GM18498 (cell line): ENCODE measurements around the gene SNX20.

Source experiments
- ATAC-seq: cut with Tn5 transposase; IDR thresholded peaks from one replicate; pipeline ENCODE4 v1.9.1; 2021; ENCODE audit warnings: mild to moderate bottlenecking, moderate library complexity; ENCODE audit not compliant: unreplicated experiment

The SNX20 gene

DNA sequence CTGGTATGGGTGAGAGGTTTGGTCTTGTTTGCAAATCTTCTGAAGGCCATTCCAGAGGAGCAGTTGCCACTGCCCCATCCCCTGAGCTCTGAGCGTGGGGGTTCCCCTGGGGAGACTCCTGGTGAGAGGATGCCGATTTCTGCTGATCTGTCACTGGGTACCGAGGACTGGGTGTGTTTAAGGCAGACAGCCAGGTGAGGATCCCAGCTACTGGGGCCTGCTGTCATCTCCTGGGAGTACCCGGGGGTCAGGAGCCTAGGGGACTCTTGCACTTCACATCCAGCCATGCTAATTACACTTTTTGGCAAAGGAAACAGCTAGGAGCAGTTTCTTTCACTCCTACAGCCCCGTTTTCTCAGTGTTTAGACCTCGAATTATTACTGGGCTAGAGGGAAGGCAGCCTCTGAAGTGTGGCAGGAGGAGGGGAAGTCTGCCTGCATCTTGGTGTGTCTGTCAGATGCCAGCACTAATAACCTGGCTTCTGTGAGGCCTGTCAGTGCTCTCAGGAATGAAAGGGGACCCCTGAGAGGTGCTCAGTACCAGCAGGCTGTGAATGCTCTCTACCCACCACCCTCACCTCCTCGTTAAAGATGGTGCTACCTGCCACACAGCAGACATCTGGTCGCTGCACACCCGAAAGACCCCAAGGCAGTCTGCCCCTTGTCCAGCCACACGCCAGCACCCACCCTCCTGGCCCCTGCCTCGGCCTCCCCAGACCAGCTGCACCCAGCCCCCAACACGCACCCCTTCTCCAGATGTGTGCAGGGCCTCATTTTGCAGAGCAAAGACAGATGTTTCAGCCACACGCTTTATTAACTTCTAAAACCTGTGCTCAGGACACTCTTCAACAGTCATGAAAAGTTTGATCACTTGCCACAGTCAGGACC, 43.2 kb downstream of the SNX20 start:
- no peak for ATAC-seq

DNA sequence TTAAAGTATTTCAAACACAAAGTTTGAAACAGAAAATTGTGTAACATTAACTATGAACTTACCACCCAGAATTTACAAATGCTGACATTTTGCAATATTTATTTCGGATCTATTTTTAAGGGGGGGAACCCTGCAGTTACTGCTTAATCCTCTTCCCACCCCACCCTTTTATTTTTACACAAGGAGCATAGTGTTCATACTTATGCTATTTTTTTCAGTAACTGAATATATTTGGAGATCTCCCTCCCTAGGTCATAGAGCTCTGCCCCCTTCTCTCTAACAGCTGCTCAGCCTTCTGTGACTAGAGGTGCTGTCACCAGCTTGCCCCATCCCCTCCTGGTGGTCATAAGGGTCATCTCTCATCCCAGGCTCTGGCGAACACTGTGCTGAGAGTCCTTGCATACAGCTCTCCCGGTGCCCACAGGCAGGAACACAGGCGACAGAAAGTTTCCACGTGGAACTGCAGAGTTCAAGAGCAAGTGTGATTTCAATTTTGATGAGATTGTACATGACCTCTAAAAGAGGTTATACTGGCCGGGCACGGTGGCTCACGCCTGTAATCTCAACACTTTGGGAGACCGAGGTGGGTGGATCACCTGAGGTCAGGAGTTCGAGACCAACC, 44.2 kb downstream of the SNX20 start:
- no peak for ATAC-seq

DNA sequence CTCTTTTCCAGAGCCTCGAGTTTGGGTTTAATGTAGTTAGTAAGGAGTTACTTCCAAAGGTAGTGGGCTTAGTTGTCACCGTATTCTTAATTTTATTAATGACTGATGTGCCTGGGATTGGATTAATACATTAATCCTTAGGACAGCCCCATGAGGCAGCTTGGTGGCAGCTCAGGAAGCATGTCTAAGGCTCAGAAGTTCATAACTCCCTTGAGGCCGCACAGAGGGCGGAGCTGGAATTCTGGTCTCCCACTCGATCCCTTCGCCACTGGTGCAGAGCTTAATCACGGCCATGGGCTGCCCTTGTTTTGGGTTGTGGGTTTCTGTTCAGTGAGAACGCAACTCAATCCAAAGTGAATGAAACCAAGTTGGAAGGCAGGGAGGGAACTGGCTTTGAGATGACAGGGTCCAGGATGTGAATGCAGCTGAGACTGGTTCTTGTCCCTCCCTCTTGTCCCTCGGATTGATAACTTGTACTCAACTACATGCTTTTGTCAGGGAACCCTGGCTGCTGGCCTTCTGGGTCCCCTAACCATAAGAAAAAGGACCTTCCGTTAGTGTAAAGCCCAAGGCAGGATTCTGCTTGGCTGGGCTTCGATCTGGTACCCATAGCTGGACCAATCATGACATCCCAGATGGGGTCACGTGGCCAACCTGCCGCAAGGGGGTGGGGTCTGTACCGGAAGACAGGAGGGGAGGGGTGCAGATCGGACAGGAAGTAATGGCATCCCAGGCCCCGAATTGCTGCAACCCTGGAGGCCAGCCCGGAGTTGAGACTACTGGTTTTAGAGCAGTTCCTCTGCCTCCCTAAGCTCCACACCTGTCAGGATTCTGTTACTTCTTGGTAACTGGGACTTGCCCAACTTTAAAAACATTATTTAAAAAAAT, 45.4 kb downstream of the SNX20 start:
- no peak for ATAC-seq

DNA sequence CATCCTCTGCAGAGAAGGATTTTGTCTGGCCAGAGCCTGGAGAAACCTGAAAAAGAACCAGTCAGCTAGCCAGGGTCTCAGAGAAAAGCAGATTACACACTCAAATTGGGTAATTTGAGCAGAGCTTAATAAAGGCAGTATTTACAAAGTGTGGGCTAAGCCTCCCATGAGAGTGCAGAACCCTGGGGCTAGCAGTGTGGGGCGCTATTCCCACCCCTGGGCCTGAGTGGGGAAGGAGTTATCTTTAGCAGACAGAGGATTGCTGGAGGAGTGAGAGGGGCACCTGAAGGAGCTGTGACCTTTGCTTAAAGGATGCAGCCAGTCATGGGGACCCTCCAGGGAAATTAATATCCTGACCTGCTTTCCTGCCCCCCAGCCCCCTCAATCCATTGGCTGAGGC, 46.2 kb downstream of the SNX20 start:
- no peak for ATAC-seq

DNA sequence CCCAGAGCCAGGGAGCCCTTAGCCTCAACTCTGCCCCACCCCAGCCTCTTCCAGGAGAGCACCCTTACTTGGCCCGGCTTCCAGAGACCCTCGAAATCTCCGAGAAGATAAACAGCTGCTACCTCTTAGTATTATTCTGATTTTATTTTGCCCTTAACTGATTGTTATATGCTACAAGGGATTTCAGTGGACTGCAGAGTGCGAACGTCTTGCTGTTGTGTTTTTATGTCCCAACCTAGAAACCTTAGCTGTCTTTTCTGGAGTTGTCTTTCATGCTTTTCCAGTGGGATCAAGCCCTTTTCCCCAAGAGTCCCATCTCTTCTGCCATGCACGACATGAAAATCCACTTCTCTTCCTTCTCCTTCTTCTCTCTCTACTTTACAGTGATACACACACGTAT, 47.0 kb downstream of the SNX20 start:
- no peak for ATAC-seq

DNA sequence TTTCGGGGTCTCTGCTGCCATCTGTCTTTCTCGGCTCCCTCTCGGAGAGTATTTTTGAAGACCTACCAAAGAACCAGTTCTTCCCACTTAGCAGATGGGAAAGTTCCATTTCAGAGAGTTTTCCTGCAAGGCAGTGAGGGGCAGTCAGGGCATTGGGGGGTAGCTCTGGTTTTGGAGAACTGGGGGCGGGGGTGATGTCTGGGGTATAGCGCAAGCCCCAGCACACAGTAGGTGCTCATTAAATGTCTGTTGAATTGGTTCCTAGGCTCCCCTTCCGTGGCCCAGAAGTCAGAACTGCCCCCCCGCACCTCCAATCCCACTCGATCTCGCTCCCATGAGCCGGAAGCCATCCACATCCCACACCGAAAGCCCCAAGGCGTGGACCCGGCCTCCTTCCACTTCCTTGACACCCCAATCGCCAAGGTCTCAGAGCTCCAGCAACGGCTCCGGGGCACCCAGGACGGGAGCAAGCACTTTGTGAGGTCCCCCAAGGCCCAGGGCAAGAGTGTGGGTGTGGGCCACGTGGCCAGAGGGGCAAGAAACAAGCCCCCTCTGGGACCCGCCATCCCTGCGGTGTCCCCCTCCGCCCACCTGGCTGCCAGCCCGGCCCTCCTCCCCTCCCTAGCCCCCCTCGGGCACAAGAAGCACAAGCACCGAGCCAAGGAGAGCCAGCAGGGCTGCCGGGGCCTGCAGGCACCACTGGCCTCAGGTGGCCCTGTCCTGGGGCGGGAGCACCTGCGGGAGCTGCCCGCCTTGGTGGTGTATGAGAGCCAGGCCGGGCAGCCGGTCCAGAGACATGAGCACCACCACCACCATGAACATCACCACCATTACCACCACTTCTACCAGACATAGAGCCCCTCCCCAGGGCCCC, 47.9 kb downstream of the SNX20 start:
- no peak for ATAC-seq

DNA sequence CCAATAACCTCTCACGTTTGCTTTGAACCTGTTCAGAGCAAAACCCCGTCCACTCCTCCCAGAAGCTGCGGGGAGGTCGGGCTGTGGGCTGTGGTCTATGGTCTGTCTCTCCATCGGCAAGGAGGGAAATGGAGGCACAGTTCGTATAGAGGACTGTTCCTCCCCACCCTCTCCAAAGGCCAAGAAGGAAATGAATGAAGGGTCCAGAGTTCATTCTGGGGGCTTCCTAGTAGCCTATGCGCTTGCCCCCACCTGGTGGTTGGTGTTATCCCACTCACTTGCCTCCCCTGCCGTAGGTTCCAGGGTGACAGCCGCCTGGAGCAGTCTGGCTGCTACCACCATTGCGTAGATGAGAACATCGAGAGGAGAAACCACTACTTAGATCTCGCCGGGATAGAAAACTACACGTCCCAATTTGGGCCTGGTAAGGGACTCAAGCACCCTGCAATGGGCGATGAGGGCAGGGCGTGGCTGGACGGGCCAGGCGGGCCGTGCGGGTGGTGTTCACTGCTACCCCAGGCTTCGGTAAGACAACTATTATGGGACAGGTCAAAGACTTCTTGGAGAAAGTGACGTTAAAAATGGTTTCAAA, 49.0 kb downstream of the SNX20 start:
- ATAC-seq = no peak

DNA sequence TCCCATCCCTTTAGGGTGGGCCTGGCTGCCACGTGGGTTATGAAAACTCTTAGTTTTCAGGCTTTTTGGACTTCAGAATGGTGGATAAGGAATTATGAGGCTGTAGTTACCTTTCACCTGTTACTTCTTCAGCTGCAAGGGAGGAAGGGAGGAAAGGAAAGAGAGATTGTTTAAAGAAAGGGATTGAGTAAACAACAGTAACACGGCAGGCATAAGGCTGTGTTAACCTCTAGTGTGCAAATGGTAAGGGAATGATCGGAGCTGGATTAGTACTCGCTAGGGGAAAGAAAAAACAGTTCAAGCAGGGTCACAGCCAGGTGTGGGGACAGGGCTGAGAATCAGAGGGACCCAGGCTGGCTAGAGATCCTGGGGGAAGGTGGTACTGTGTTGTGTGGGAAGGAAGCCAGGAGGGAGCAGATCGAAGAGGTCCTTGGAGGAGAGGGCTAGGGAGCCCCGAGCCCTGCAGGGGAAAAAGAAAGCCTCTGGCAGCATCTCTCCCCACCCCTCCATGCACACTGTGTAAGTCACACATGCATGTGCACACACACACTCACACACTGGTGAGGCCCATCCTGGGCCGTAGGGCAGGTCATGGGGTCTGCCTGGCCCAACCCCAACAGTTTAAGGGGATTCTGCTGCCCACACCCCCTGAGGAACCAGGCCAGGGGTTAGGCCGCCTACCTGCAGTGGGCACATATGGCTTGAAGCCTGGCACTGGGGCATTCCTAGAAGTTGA, 49.7 kb downstream of the SNX20 start:
- ATAC-seq = no peak

DNA sequence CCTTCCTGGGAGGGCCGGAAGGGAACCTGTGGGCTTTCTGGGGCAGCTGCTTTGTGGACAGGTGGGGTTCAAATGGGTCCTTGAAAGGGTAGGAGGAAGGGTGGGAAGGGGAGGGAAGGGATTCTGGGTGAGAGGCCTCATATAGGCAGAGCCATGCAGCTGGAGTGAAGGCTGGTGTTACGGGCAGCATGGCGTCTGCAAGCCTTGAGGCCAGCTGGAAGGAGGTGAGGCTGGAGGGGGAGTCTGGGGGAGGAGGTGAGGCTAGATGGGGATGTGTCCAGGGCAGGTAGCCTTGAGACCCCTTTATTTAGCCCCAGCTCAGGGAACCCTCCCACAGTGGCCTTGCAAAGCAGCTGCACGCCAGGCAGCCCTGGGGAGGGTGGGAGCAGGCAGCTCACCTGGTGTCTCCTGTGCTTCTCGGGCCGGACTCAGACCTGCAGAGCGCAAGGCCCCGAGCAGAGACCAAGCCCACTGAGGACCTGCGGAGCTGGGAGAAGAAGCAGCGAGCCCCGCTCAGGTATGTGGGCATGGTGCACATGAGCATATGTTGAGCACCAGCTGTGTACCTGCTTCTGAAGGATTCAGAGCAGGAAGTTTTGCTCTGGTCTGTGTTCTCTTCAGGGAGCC, 50.6 kb downstream of the SNX20 start:
- ATAC-seq = no peak

DNA sequence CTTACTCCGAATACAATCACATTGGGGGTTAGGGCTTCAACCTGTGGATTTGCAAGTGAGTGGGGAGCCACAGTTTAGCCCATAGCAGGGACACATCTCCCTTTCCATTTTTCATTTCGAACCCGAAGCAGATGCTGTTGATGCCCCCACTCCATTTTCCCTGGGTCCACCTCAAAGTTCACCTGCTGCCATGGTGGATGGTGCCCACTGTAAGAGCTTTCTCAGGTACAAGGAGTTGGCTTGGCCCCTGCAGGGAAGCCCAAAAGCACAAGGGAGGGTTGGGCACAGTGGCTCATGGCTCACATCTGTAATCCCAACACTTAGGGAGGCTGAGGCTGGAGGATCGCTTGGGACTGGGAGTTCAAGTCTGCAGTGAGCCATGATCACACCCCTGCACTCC, 51.8 kb downstream of the SNX20 start:
- ATAC-seq = no peak

DNA sequence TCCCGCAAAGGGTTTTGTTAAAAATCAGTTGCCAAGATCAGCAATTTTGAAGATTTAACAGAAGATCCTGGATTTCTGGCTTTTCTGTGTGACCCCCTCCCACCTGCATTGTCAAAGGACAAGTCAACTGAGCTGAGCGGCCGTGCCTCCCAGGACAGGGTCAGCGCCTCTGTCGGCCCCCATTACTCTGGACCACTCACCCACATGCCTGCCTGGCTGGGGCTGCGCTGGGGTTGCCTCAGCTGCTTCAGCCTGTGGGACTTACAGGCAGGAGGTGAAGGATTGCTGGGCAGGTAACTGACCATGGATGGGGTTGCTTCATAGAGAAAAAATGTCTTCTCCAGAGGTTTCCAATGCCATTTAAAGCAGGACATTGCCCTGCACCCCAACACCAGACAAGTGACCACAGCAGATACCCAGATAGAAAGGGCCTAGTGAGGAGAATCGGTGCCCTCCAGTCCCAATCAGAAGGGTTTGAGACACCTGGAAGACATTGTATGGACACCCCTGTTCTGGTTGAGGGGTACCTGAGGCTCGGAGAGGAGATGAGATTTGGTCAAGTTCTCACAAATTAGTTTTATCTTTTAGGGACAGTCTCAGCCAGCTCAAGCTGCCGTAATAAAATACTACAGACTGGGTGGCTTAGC, 52.8 kb downstream of the SNX20 start:
- ATAC-seq = no peak

DNA sequence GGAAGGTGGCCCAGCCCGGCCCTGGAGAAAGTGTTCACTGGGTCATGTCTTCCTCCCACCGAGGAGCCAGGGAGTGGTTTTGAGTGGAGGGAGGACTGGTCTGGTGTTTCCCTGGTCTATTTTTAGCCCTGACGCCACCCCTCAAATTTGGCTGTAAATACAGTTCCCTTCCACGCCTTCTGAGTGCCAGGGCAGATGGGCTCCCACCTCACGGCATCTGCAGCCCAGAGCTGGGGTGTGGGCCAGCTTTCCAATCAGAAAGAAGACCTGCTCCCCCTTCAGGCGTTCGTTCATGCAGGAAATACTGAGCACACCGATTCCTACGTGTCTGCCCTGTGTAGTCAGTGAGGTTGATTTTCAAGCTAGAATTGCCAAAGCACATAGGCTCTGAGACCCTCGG, 53.7 kb downstream of the SNX20 start:
- no peak for ATAC-seq

DNA sequence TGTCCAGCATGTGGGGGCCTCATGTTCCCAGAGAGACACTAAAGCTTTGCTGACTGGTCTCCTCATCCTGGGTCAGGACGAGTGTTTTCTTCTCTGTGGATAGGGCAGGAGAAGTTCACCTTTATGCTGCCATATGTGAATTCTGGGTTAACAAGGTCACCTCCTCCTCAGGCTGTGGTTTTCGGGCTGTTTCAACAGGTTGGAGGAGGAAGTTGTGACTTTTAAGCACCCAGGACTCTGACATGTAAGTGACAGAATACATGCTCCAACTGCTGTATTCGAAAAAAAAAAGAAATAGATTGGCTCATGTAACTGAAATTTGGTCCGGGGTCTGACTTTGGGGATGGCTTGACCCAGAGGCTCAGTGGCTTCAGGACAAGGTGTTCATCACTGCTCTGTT, 54.2 kb downstream of the SNX20 start:
- ATAC-seq = no peak

DNA sequence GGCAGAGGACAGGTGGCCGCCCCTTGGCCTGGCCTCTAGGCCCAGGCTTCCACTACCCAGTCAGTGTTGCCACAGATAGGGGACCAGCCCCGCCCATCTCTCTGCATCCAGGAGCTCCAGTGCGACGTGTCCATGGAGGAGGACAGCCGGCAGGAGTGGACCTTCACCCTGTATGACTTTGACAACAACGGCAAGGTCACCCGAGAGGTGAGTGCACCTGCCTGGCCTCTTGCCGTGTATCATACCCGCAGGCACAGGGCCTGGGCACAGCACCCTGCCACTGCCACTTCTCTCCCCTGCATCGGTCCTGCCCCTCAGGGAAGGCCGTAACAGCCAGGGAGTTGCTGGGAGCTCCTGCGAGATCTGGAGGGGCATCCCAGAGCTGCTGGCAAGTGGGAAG, 55.7 kb downstream of the SNX20 start:
- no peak for ATAC-seq

DNA sequence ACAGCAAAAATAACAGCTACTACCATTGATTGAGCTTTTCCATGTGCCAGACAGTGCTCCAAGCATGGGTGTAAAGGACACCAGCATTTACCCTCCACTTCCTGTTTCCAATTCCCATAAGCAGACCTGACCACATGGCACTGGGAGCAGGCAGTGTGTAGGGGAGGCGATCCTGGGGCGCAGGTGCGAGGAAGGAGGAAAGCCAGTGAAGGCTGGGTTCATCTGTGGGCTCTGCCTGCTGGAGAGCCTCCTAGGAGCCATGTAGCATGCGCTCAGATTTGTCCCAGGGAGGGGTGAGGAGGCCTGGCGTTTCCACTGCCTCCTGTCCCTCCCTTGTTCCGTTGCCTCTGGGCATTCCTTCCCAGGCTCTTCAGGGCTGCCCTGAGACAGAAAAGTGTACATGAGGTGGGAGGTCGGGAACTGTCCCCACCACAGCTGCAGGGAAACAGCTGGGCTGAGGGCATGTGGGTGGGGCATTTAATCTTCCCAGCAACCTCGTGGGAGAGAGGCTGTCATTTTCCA, 56.6 kb downstream of the SNX20 start:
- ATAC-seq = no peak

DNA sequence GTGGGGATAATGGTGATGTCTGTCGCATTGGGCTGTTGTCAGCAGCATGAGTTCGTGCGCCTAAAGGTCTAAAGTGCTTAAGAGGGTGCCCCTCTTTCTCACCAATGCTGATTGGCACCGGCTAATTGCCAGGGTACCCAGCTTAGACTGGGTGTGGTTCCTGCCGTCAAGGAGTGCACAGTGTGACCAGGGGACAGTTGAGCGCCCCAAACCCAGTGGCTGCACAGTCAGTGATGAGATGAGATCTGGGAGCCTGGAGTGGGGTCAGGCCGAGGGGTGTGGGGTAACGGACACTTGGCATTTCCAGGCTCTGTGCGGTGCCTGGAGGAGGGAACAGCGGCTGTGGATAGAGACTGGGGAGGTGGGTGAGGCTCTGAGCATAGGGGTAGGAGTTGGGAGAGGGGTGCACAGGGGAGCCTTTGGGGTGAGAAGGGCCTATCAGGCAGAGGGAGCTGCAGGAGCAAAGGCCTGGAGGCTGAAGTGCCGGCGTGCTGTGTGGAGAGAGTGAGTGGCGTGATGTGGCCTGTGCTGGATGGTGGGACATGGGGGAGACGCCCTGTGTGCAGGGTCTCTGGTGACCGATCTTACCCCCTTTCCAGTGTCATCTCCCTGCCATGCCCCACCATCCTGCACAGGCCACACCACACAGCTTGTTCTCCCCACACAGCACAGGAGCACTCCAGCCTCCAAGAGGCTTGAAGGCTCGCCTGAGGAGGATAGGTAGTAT, 58.3 kb downstream of the SNX20 start:
- no peak for ATAC-seq

DNA sequence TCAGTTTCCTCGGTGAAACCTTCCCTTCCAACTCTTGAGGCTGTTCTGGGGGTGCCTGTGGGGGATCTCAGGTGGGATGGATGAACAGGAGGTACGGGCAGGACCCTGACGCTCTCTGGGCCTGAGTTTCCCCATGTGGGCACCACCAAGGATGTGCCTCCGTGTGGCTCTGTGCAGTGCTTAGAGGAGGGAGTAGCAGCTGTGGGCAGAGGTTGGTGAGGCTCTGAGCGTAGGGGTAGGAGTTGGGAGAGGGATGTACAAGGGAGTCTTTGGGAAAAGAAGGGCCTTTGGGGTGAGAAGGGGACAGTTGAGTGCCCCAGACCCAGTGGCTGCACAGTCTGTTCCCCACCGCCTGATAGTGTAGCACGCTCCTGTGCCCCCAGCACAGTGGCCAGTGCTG, 59.1 kb downstream of the SNX20 start:
- ATAC-seq = no peak
